Glomerular visceral epithelial cell (primary cell): ENCODE measurements around the gene PLXND1.
A peak's percentile ranks its signal among the peaks of the same experiment; 100 is the strongest.

Source experiments
- DNase-seq: peaks from one replicate; pipeline ENCODE4 v3.0.0-alpha.2; 2016; ENCODE audit errors: extremely low spot score

PLXND1 gene

GRCh38 chr3:129563850-129564535, 42.5 kb downstream of the PLXND1 start:
- DNase-seq = no peak

- no peak for DNase-seq
Observed at GRCh38 chr3:129563332-129563731, 43.1 kb downstream of the PLXND1 start.

- no peak for DNase-seq
Observed at GRCh38 chr3:129562803-129563202, 43.7 kb downstream of the PLXND1 start.

- no peak for DNase-seq
Observed at GRCh38 chr3:129561619-129562248, 44.7 kb downstream of the PLXND1 start.

- peak; percentile 79 for DNase-seq
Observed at GRCh38 chr3:129560911-129561594, 45.4 kb downstream of the PLXND1 start.

GRCh38 chr3:129560269-129560787, 46.1 kb downstream of the PLXND1 start:
- DNase-seq = peak; percentile 40

GRCh38 chr3:129559565-129560079, 46.9 kb downstream of the PLXND1 start:
- no peak for DNase-seq

- peak; percentile 93 for DNase-seq
Observed at GRCh38 chr3:129558772-129559564, 47.5 kb downstream of the PLXND1 start.

- peak; percentile 58 for DNase-seq
Observed at GRCh38 chr3:129558081-129558771, 48.2 kb downstream of the PLXND1 start.

- DNase-seq = no peak
Observed at GRCh38 chr3:129557548-129557894, 49.0 kb downstream of the PLXND1 start.

- no peak for DNase-seq
Observed at GRCh38 chr3:129556890-129557547, 49.5 kb downstream of the PLXND1 start.

GRCh38 chr3:129556358-129556695, 50.1 kb downstream of the PLXND1 start:
- no peak for DNase-seq

- no peak for DNase-seq
Observed at GRCh38 chr3:129555616-129556357, 50.7 kb downstream of the PLXND1 start.

- DNase-seq = no peak
Observed at GRCh38 chr3:129555153-129555550, 51.3 kb downstream of the PLXND1 start.

- DNase-seq = no peak
Observed at GRCh38 chr3:129554356-129555152, 51.9 kb downstream of the PLXND1 start.

- DNase-seq = no peak
Observed at GRCh38 chr3:129553719-129554118, 52.8 kb downstream of the PLXND1 start.

- DNase-seq = no peak
Observed at GRCh38 chr3:129553171-129553570, 53.3 kb downstream of the PLXND1 start.

- DNase-seq = no peak
Observed at GRCh38 chr3:129552287-129553050, 54.0 kb downstream of the PLXND1 start.
